ENCODE measurements around the gene IDH2.

DNA sequence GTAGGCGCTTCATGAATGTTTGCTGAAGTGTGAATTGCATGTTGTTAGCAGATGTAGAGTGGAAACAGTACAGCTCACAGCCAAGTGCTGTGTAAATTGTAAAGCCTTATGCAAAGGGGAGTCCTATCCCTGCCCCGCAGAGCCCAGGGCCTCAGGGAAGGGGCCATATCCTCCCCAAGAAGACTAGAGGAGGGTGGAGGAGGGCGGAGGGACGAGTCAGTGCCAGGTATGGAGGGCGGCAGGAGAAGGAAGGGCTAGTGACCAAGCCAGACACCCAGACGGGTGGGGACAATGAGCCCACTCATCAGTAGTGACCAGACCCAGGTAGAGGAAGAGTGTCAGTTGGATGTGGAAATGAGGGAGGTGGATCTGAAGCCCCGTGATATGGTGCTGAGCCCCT is 56.0 kb downstream of the IDH2 start:
- TF ChIP-seq CTCF (IDR thresholded peaks at IDR 0.05) (no peak), POLR2A (IDR thresholded peaks at IDR 0.05) (no peak)
